ENCODE measurements around the gene C1QTNF6. TPM values are rescaled to one million over a fixed set of nuclear protein-coding genes. Genes with fewer than 3 reads are reported as not detected.

The C1QTNF6 gene
- total RNA-seq, 1 donor from 2014 or later: 3.8 TPM

DNA sequence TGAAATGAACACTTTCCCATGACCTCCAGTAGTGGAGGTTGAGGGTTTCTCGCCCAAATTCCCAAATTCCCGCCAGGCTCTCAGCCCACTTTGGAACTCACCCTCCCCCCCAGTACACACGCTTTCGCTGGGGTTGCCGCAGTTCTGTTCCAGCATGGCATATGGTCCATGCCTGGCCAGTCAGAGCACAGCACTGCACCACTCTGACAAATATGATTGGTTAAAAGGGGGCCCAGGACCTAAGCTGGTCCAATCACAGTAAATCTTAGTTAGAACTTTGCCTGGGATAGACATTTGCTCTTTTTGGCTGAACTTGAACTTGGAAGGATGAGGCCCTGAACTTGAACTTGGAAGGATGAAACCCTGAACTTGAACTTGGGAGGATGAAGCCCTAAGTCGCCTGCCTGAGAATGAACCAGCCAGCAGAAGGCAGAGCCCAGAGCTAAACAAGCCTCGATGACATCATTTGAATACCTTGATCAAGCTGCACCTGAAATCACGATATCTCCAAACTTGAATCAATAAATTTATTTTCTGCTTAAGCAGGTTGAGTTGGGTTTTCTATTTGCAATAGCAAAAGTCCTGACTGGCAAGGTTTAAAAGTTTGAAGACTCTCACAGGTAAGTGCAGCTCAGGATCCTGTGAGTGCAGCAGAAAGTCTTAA lies 36.8 kb upstream of the C1QTNF6 start:
- DNase-seq (ENCODE audit: low read depth): no peak

DNA sequence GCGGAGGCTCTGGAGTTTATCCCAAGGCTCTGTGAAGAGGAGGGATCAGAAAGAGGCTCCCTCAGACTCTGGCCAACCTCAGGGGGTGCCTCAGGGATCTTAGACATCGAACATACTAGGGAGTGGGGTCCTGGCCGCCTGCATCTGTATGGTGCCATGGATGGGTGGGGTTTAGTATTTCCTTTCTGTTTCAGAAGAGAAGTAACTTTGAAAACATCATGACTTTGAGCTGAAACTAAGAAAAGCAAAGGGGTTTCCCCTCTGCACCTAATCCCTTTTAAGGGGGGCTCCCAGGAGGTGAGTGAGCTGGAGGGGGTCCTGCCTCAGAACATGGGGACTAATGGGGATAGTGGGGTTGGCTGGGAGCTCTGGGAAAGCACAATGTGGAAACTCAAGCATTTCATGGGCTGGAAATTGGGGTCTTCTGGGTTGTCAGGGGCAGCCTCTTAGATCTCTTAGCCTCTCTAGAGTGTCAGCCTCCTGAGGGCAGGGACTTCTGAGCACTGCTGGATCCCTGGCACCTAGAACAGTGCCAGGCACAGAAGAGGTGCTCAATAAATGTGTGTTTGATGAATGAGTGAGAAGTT lies 36.0 kb upstream of the C1QTNF6 start:
- no peak for DNase-seq (ENCODE audit: low read depth)

DNA sequence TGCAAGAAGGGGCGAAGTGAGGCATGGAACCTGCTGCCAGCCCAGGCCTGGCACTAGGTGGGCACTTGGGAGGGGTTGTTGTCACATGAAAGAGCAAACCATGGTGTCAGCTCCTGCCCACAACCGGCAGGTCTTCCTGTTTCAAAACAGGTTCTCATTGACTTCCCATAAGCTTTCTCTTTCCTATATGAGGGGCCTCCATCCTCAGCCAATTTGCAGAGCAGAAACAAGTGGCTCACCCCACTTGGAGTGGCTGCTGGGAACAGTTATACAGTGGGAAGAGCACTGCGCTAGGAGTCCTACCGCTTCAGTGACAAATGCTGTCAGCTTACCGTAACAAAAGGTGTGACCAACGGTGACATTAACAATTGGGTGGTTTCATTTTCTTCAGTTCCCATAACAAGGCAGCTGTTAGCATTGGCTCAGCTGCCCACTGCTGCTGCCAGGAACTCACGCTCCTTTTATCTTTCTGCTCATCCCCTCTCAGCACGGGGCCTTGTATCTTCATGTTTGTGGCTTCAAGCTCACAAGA lies 34.5 kb upstream of the C1QTNF6 start:
- DNase-seq (ENCODE audit: low read depth): no peak

DNA sequence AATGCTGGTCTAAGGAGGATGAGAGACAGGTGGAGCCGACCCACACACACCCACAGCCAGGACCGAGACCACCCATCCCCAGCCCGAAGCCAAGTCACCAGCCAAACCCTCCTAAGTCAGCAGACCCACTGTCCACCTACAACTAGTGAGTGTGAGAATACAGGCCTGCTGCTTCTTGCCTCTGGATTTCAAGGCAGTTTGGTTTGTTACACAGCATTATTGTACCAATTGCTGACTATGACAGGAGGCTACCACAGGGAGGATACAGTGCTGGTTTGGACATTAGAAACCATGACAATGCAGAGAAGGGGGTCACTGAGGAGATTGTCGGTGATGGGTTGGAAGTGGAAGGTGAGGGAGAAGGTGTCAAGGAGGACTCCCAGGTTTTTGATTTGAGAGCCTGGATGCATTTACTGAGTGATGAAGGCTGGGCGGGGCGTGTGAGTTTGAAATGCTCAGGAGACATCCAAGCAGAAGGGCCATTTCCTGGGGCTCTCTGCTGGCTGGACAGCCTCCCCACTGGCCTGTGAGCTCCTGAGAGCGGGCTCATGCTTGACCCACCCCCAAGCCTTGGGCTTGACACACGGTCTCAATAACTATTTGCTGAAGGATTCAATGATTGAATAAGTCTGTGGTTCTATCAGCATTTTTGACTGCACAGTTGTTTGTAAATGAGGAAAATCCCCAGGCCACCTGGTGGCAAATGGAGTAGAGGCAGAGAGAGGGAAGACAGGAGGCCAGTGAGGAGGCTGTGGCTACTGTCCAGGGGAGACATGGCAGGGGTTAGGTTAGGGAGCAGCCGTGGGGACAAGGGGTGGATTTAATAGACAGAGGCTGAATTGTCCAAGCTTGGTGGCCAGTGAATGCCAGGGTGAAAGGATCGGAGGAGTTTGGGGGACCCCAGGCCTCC lies 33.6 kb upstream of the C1QTNF6 start:
- DNase-seq (ENCODE audit: low read depth): no peak

DNA sequence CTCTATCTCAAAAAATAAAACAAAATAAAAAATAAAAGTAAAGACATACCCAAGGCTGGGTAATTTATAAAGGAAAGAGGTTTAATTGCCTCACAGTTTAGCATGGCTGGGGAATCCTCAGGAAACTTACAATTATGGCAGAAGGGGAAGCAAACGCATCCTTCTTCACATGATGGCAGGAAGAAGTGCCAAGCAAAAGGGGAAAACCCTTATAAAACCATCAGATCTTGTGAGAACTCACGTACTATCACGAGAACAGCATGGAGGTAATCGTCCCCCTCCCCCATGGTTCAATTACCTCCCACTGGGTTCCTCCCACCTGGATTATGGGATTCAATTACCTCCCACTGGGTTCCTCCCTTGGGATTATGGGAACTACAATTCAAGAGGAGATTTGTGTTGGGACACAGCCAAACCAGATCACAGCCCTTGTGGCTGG lies 32.5 kb upstream of the C1QTNF6 start:
- DNase-seq (ENCODE audit: low read depth): no peak

DNA sequence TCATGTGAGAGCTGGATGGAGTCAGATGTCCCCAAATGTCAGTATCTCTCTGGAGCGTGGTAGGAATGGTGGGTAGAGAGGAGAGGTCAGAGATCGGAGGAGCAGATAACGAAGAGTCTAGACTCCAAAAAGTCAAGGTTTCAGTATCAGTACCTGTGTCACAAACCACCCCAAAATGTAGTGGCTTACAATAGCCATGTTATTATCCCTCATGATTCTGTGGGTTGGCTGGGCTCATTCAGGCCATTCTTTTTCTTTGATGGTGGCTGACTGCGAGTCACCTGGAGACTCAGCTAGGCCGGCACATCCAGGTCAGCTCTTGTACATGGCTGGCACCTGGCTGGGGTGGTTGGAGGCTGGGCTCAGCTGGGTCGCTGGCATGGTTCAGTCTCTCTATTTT lies 31.5 kb upstream of the C1QTNF6 start:
- DNase-seq (ENCODE audit: low read depth): no peak

DNA sequence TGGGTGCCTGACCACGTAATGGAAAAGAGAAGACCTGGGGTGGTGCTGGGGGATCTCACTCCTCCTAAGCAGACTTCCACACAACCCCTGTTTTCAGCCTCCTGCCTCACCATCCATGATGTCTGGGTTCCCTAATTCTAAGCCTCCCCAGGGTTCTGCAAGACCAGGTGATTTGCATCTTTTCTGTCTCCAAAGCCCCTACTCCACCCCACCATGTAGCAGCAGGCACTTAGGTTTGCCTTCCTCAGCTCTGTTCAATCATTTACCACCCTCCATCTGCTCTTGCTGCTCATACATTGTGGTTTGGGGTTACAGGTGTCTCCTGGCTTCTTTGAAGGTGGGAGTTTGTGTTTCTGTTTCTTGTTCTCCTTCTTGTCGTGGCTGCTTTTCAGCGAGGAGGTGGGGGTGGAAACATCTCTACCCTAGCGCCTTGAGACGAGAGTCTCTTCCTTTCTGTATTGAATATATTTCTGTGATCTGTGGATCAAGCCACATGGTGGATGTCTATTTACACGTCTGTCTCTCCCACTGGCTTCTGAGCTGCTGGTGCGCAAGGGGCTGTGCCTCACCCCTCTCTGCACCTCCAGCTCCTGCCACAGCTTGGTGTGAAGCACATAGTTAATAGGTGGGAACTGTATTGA lies 30.8 kb upstream of the C1QTNF6 start:
- no peak for DNase-seq (ENCODE audit: low read depth)

DNA sequence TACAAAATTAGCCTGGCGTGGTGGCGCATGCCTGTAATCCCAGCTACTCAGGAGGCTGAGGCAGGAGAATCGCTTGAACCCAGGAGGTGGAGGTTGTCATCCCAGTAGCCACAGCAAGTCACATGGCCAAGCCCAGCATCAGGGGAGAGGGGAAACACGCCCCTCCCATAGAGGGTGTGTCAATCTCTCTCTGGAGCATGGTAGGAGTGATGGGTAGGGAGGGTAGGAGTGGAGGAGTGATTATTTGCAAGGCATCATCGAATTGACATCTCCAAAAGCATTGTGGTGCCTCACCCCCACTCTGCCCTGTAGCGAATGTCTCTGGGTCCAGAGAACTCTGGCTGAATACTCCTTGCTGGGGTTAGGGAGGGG lies 30.3 kb upstream of the C1QTNF6 start:
- no peak for DNase-seq (ENCODE audit: low read depth)

DNA sequence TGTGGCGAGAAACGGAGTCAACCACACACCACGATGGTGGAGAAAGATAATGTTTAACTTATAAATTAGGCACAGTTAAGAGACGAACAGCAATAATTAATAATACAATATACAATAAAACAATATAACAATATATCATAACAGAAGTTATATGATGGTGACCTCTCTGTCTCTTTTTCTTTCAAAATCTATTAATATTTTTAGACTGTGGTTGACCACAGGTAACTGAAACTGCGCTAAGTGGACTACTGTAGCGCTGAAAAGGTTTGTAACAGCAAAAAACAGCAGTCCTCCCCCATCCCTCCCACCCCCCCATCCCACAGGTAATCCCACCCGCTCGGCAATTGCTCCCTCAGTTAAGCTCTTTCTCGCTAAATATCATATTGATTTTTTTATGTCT lies 27.8 kb upstream of the C1QTNF6 start:
- DNase-seq (ENCODE audit: low read depth): no peak

DNA sequence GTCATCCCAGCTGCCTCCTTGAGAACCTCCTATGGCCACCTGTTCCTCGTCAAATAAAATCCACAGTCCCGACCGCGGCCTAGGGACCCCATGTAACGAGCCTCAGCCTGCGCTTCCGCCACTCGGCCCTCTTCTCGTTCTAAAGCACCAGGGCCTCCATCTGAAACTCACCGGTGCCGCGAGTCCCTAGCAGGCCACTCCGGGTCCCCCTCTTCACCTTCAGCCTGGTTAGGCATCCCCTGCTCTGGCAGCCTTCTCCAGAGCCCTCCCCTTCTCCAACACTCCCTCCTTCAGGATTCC lies 26.6 kb upstream of the C1QTNF6 start:
- DNase-seq (ENCODE audit: low read depth): no peak

DNA sequence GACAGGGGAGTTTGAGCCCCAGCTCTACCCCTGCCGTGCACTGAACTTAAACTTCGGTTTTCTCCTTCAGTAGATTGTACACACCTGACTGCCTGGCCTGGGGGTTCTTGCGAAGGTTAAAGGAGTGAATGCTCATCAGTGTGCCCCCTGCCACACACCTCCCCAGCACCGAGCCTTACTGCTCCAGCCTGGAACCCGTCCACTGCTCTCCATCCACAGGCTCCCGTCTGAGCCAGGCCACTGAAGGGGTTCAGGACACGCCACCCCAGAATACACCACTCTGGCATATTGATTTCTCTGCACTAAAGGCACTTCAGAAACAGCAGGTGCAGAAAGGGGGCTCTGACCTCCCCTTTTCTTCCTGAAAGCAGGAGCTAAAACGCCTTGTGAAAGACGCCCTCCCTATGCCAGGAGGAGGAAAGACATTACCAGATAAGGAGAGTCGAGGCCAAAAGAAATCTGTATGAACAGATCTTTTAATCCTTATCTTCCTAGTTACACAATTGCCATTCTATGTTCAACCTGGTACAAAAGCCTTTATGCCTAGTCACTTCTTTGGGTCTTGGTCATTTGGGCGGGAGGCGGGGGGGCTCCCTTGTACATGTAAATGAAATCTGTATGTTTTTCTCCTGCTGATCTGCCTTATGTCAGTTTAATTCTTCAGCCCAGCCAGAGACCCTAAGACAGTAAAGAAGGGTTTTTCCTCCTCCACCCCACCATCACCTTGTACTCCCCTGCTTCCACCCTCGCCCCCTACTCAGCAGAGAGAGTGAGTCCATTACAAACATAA lies 26.1 kb upstream of the C1QTNF6 start:
- DNase-seq (ENCODE audit: low read depth): no peak

DNA sequence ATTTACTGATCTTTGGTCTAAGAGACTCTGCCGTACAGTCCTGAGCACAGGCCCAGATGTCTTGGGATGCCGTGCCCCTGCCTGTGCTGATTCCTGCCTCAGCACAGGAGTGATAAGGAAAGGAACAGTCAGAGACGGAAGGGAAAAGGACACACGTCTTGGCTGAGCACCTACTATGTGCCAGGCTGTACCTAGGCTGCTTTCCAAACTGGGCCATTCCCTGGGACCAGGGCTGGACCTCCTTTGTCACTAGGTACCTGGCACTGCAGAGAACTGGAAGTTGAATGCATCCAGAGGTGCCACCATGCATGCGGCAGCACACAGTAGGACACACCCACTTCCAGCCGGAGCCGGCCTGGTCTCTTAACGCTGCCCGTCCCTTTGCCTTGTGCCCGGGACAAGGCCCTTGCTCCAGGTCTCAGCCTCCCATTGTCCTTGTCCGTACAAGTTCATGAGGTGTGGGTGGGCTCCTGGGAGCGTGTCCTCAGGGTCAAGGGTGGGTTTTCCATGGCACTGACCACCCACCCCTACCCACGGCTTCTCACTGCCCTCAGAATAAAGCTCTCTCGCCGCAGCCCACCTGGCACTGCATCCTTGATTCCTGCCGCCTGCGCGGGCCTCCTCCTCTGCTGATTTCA lies 25.3 kb upstream of the C1QTNF6 start:
- DNase-seq (ENCODE audit: low read depth): no peak

DNA sequence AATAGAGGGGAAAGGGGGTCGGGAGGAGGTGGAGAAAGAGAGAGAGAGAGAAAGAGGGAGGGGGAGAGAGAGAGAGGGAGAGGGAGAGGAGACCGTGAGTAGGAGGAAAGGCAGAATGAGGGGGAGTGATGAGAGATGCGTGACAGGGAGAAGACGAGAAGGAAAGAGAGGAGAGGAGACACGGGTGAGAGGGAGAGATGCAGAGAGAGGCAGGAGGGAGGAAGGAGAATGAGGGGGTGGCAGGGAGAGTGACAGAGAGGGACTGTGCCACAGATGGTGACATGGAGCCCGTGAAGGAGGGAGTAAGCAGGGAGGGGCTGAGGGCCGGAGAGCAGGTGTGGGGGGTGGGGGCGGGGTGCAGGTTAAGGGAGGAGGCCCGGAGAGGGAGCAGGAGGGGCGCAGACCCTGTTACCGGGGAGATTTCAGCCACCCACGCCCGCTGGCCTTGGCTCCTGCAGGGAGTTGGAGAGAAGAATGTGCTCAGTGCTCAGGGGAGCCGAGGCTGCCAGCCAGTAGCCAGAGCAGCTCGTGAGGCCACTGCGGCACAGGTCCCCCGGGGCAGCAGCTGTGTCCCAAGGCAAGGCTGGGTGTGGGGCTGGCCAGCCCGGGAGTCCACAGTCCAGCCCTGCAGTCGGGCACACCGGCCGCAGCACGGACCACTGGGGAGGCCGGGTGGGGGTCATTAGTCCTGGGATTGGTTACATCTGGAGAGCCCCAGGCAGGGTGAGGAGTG lies 24.3 kb upstream of the C1QTNF6 start, which contains the start of gene SSTR3:
Gene SSTR3, minus strand, starts transcription at position 304 of the 733 bp plus-strand sequence. CDS start 4,674 bp downstream, outside the sequence.
- peak; percentile 56 for DNase-seq (ENCODE audit: low read depth)

DNA sequence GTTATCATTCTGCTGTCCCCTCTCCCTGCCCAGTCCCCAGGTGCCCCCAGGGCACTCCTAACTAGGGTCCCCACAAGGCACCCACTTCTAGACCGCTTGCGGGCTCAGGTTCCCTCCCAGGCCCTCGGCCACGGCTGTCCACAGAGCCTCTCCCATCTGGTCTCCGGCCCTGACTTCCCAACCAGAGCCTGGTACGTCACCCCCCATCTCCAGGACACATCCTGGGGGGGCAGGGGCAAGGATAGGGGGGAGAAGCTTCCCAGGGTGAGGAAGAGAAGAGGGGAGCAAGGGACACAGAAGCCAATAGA lies 23.8 kb upstream of the C1QTNF6 start:
- no peak for DNase-seq (ENCODE audit: low read depth)

DNA sequence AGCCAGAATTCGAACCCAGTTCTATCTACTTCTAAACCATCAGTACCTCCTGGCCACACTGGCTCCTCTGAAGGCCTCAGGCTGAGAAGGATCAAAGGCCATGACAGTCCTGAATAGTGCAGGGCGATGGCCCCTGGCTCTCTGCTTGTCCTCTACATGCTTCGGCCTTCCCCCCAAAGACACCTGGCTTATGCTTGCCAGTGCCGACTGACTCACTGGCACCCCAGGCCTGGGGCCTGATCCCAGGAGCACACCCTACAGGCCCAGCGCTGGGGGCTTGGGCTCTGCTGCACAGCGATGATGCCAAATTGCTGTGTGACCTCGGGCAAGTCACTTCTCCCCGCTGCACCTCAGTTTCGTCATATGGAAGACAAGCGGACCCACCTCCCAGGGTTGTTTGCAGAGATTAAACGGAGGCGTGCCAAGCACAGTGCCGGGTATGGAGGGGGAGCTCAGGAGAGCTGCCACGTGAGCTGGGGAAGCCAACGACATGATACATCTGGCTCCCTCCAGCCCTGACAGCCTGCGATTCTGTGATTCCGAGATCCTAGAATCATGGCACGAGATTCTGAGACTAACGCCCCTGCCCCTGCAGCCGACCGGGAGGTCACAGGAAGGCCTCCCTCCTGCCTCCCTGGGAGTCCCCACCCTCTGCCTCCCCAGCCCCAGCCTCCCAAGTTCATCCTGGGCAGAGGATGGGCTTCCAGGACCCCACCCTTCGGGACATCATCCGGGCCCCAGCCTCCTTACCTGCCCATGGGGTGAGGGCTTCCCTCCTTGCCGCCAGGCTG lies 23.2 kb upstream of the C1QTNF6 start:
- no peak for DNase-seq (ENCODE audit: low read depth)

DNA sequence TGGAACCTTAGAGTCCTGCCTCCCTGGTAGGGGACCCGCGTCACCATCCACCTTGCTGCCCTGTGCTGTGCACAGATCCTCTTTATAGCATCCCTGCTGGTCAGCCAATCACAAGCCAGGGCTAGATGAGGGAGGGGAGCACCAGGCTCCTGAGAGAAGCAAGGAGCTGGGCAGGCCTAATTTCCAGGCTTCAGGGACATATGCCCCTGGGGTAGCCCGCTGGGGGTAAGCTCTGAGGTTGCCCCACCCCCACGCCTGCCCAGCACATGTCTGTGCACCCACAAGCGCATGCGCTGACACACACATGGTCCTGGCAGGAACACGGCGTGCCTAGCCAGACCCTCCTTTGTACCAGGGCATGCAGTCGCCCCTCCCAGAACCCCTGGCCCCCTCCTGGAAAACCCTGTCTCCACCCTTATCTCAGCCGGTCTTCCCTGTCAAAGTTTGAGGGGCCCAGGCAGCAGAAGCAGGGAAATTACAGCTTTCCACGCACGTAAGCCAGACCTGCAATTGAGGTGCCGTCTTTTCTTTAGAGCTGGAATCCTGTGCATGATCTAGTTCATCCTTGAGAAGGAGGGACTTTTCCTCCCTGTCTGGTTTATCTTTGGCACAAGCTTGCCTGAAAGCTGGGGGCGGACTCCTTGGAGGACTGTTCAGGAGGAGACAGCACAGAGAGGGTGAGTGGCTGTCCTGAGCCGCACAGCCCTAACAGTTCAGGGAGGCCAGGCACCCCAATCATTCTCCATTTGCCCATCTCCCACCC lies 22.2 kb upstream of the C1QTNF6 start:
- no peak for DNase-seq (ENCODE audit: low read depth)

DNA sequence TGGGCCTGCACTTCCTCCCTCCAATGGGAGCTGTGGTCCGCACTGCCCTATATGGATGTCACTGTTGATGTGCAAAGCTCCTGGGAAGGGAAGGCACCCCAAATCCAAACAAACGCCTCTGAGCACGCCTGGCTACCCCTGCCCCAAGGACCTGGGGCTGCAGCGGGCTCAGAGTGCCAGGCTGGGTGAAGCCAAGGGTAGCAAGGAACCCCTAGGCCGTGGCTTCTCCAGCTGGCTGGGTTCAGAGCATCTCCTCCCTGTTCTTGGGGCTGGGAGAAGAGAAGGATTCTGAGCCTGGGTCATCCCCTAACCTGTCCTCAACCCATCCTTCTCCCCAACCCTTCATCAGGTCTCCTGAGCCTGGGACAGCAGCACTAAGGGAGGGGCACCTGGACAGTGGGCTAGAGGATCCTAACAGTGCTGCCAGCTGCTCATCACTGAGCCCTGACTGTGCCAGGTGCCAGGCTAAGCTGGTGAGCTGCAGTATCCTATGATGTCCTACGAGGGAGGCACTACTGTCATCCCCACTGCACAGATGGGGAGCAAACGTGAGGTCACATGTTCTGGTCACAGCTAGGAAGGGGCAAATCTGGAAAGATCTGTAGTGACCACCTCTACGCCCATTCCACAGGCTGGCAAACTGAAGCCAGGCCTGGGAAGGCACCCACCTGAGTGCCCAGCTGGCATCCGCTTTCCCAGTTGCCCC lies 21.2 kb upstream of the C1QTNF6 start:
- DNase-seq (ENCODE audit: low read depth): no peak
